Keratinocyte (primary cell): ENCODE data around the gene NOX3.

Experiments
- CTCF ChIP-seq, 3 experiments: IDR thresholded peaks in 1 of 3; conservative IDR thresholded peaks in 1 of 3; optimal IDR thresholded peaks in 1 of 3; 2 replicates in 2 of 3; 3 replicates in 1 of 3; pipeline versions ENCODE3 to v1.5.1; 2011; ENCODE audit warnings: low read length in 3 of 3, mild to moderate bottlenecking in 3 of 3, moderate library complexity in 2 of 3, control low read depth in 1 of 3, inconsistent platforms in 1 of 3; ENCODE audit not compliant: insufficient read depth in 2 of 3; ENCODE audit errors: extremely low read depth in 1 of 3
- EZH2 ChIP-seq: IDR thresholded peaks from one replicate; pipeline ENCODE4 v1.6.1; 2012; ENCODE audit warnings: inconsistent platforms, mild to moderate bottlenecking, low read length, moderate library complexity

GRCh38 chr6:155493694-155494143 is 38.1 kb upstream of the NOX3 start:
- TF ChIP-seq CTCF (optimal IDR thresholded peaks at IDR 0.05 in 1 of 3, IDR thresholded peaks at IDR 0.05 in 1 of 3, conservative IDR thresholded peaks at IDR 0.05 in 1 of 3; ENCODE audit: extremely low read depth in 1 of 3, insufficient read depth in 2 of 3, low read length in 3 of 3) (no peak), EZH2 (no peak)
